ENCODE data around the gene TPM4.
"Not testable (repeated sequence)": the region's sequence is repeated elsewhere in the genome, so short reads cannot be mapped to it uniquely, and the experiment has no call there.

Gene TPM4

GRCh38 chr19:16118489-16119033 lies 42.3 kb downstream of the TPM4 start:
- peaks cover 74% of the 10 kb centered on the region for H3K36me3 ChIP-seq (ENCODE audit: control insufficient read depth, insufficient read depth, low read length)
- no peaks in the 10 kb centered on the region for H3K4me1 ChIP-seq (ENCODE audit: control insufficient read depth, insufficient read depth, low read length)
- no peak overlapping the region for H3K27ac ChIP-seq (ENCODE audit: low read depth, low read length)
- no peaks in the 10 kb centered on the region for H3K9me3 ChIP-seq (ENCODE audit: control insufficient read depth, insufficient read depth, low read depth, low read length)
- no peak overlapping the region for H3K9ac ChIP-seq (ENCODE audit: low read length)
- H3K4me3 ChIP-seq (ENCODE audit: low read depth, low read length) = no peak overlapping the region
- H3K27me3 ChIP-seq (ENCODE audit: control insufficient read depth, insufficient read depth, low read length) = no peaks in the 10 kb centered on the region

- H3K9me3 ChIP-seq (ENCODE audit: control insufficient read depth, insufficient read depth, low read depth, low read length); H3K4me1 ChIP-seq (ENCODE audit: control insufficient read depth, insufficient read depth, low read length); H3K4me3 ChIP-seq (ENCODE audit: low read depth, low read length); H3K27ac ChIP-seq (ENCODE audit: low read depth, low read length); H3K9ac ChIP-seq (ENCODE audit: low read length); H3K27me3 ChIP-seq (ENCODE audit: control insufficient read depth, insufficient read depth, low read length): not testable (repeated sequence)
- H3K36me3 ChIP-seq (ENCODE audit: control insufficient read depth, insufficient read depth, low read length) = peaks cover 77% of the 10 kb centered on the region
Measured at GRCh38 chr19:16119075-16119857, 43.0 kb downstream of the TPM4 start.

DNA sequence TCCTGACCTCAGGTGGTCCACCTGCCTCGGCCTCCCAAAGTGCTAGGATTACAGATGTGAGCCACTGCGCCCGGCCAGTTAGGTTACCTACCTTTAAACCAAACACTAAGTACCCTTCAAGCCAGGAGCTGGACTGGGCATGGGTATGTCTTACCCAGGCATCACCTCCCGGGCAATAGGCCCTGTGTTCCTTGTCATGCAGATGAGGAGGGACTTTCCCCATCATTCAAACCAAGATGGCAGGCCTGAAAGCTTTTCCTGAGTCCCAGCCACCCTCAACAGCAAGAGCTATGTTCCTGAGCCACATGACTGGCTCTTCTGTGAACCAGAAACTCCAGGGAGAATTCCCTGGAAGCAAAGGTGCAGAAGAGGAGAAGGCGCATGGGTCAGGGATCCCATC lies 44.8 kb downstream of the TPM4 start:
- Histone ChIP-seq H3K36me3 (ENCODE audit: control insufficient read depth, insufficient read depth, low read length) (peaks cover 84% of the 10 kb centered on the region), H3K9me3 (ENCODE audit: control insufficient read depth, insufficient read depth, low read depth, low read length) (no peaks in the 10 kb centered on the region)

DNA sequence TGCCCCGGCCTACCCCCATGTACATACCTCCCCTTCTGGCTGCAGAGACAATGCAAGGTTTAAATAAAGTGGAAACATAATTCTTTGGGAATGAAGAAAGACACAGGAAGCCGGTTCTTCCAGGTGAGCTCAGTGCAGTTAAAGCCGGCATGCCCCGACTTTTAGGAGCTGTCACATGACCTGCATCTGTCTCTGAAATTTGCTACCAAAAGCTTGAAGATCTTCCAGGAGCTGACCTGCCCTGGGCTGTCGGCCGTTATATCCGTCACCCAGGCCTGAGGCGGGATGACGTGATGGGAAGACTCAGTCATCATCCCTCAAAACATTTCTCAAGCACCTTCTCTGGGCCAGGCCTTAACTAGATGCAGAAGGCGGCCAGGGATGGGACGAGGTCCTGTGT lies 45.7 kb downstream of the TPM4 start:
- no peak overlapping the region for H3K4me3 ChIP-seq (ENCODE audit: low read depth, low read length)
- H3K9me3 ChIP-seq (ENCODE audit: control insufficient read depth, insufficient read depth, low read depth, low read length) = no peaks in the 10 kb centered on the region
- H3K27ac ChIP-seq (ENCODE audit: low read depth, low read length) = no peak overlapping the region
- no peaks in the 10 kb centered on the region for H3K4me1 ChIP-seq (ENCODE audit: control insufficient read depth, insufficient read depth, low read length)
- no peaks in the 10 kb centered on the region for H3K27me3 ChIP-seq (ENCODE audit: control insufficient read depth, insufficient read depth, low read length)
- peaks cover 89% of the 10 kb centered on the region for H3K36me3 ChIP-seq (ENCODE audit: control insufficient read depth, insufficient read depth, low read length)
- no peak overlapping the region for H3K9ac ChIP-seq (ENCODE audit: low read length)

More for the DNA sequence above, 44.8 kb downstream of the TPM4 start:
- no peak overlapping the region for H3K4me3 ChIP-seq (ENCODE audit: low read depth, low read length)
- no peaks in the 10 kb centered on the region for H3K4me1 ChIP-seq (ENCODE audit: control insufficient read depth, insufficient read depth, low read length)
- H3K27ac ChIP-seq (ENCODE audit: low read depth, low read length) = no peak overlapping the region
- H3K27me3 ChIP-seq (ENCODE audit: control insufficient read depth, insufficient read depth, low read length) = no peaks in the 10 kb centered on the region
- H3K9ac ChIP-seq (ENCODE audit: low read length) = no peak overlapping the region

DNA sequence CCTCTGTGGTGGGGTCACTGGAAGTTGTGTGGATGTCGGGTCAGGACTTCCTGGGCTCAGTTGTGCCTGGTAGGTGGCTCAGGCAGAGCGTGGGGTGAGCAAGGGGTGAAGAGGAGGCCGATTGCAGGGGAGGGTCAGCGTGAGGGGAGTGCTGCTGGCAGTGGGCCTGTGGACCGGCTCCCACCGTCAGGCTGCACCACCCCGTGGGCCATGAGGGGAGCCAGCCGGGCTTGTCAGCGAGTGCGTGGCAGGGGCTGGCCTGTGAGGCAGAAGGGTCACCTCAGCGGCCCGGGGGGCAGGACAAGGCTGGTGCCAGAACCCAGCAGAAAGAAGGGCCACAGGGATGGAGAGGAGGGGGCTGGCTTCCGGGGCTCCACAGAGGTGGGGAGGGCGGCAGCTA lies 48.7 kb downstream of the TPM4 start:
- Histone ChIP-seq H3K36me3 (ENCODE audit: control insufficient read depth, insufficient read depth, low read length) (peaks cover 97% of the 10 kb centered on the region), H3K4me1 (ENCODE audit: control insufficient read depth, insufficient read depth, low read length) (no peaks in the 10 kb centered on the region), H3K4me3 (ENCODE audit: low read depth, low read length) (no peak overlapping the region), H3K27ac (ENCODE audit: low read depth, low read length) (no peak overlapping the region), H3K9ac (ENCODE audit: low read length) (no peak overlapping the region), H3K9me3 (ENCODE audit: control insufficient read depth, insufficient read depth, low read depth, low read length) (no peaks in the 10 kb centered on the region), H3K27me3 (ENCODE audit: control insufficient read depth, insufficient read depth, low read length) (no peaks in the 10 kb centered on the region)

GRCh38 chr19:16125737-16126495 lies 49.6 kb downstream of the TPM4 start:
- Histone ChIP-seq H3K4me3 (ENCODE audit: low read depth, low read length) (no peak overlapping the region), H3K9ac (ENCODE audit: low read length) (no peak overlapping the region), H3K36me3 (ENCODE audit: control insufficient read depth, insufficient read depth, low read length) (peaks cover 96% of the 10 kb centered on the region), H3K27me3 (ENCODE audit: control insufficient read depth, insufficient read depth, low read length) (no peaks in the 10 kb centered on the region), H3K27ac (ENCODE audit: low read depth, low read length) (no peak overlapping the region), H3K4me1 (ENCODE audit: control insufficient read depth, insufficient read depth, low read length) (no peaks in the 10 kb centered on the region), H3K9me3 (ENCODE audit: control insufficient read depth, insufficient read depth, low read depth, low read length) (no peaks in the 10 kb centered on the region)

- H3K9me3 ChIP-seq (ENCODE audit: control insufficient read depth, insufficient read depth, low read depth, low read length) = no peaks in the 10 kb centered on the region
- H3K36me3 ChIP-seq (ENCODE audit: control insufficient read depth, insufficient read depth, low read length) = peaks cover 94% of the 10 kb centered on the region
- H3K4me3 ChIP-seq (ENCODE audit: low read depth, low read length) = no peak overlapping the region
- no peak overlapping the region for H3K27ac ChIP-seq (ENCODE audit: low read depth, low read length)
- no peaks in the 10 kb centered on the region for H3K4me1 ChIP-seq (ENCODE audit: control insufficient read depth, insufficient read depth, low read length)
- H3K9ac ChIP-seq (ENCODE audit: low read length) = no peak overlapping the region
- H3K27me3 ChIP-seq (ENCODE audit: control insufficient read depth, insufficient read depth, low read length) = no peaks in the 10 kb centered on the region
Measured at GRCh38 chr19:16127080-16127479, 50.8 kb downstream of the TPM4 start.

DNA sequence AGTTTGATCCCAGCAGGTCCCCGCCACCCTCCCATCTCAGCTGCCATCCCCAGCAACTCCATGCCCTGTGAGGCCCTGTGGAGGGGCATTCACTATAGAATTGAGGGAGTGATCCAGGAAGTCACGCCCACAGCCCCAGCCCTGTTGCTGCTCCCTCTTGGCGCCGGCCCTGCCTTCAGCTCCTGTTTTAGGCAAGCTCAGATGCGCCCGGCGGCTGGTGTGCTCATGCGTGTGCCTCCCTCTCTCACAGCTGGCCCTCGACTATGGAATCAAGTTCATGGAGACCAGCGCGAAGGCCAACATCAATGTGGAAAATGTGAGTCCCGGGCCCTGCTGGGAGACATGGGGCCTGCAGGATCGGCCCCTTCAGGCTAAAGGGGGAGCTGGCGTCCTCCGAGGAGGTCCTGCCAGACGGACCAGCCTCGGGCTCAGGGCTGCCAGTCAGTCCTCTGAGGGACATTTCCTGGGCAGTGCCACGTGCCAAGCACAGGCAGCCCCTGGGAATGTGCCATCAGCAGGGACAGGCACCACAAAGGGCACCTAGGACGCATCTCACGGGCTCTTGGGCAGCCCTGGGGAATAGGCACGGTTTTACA lies 51.6 kb downstream of the TPM4 start:
- Histone ChIP-seq H3K9me3 (ENCODE audit: control insufficient read depth, insufficient read depth, low read depth, low read length) (no peaks in the 10 kb centered on the region), H3K4me1 (ENCODE audit: control insufficient read depth, insufficient read depth, low read length) (no peaks in the 10 kb centered on the region), H3K4me3 (ENCODE audit: low read depth, low read length) (no peak overlapping the region), H3K36me3 (ENCODE audit: control insufficient read depth, insufficient read depth, low read length) (peaks cover 94% of the 10 kb centered on the region), H3K27me3 (ENCODE audit: control insufficient read depth, insufficient read depth, low read length) (no peaks in the 10 kb centered on the region), H3K27ac (ENCODE audit: low read depth, low read length) (no peak overlapping the region), H3K9ac (ENCODE audit: low read length) (no peak overlapping the region)

DNA sequence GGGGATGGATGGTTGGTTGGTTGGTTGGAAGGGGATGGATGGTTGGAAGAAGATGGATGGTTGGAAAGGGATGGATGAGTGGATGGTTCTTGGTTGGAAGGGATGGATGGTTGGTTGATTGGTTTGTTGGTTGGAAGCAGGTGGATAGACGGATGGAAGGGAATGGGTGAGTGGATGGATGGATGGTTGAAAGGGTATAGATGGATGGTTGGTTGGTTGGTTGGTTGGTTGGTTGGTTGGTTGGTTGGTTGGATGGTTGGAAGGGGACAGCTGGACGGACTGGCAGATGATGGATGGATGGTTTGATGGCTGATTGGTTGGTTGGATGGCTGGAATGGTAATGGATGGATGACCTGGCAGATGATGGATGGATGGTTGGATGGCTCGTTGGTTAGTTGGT lies 55.4 kb downstream of the TPM4 start:
- Histone ChIP-seq H3K9ac (ENCODE audit: low read length) (no peak overlapping the region), H3K4me3 (ENCODE audit: low read depth, low read length) (no peak overlapping the region), H3K27ac (ENCODE audit: low read depth, low read length) (no peak overlapping the region), H3K4me1 (ENCODE audit: control insufficient read depth, insufficient read depth, low read length) (peaks cover 2% of the 10 kb centered on the region; the same call in 1 of the 2 replicates), H3K9me3 (ENCODE audit: control insufficient read depth, insufficient read depth, low read depth, low read length) (no peaks in the 10 kb centered on the region), H3K27me3 (ENCODE audit: control insufficient read depth, insufficient read depth, low read length) (no peaks in the 10 kb centered on the region), H3K36me3 (ENCODE audit: control insufficient read depth, insufficient read depth, low read length) (peaks cover 76% of the 10 kb centered on the region)

DNA sequence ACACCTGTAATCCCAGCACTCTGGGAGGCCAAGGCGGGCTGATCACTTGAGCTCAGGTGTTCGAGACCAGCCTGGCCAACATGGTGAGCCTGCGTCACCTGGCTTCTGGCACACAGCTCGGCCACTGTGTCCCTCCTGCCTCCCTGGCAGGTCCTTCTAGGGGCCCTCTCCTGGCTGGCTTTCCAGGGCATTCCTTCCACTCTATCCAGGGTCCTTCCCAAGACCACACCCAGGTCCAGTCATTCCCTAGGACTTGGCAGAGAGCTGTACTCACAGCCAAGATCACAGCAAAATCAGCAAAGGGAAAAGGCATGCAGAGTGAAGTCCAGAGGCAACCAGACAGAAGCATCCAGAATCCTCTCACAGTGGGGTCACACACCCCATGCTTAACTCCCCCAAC lies 57.5 kb downstream of the TPM4 start:
- Histone ChIP-seq H3K9me3 (ENCODE audit: control insufficient read depth, insufficient read depth, low read depth, low read length) (no peaks in the 10 kb centered on the region), H3K27ac (ENCODE audit: low read depth, low read length) (no peak overlapping the region), H3K27me3 (ENCODE audit: control insufficient read depth, insufficient read depth, low read length) (no peaks in the 10 kb centered on the region), H3K4me1 (ENCODE audit: control insufficient read depth, insufficient read depth, low read length) (peaks cover 5% of the 10 kb centered on the region; the same call in 1 of the 2 replicates), H3K9ac (ENCODE audit: low read length) (no peak overlapping the region), H3K36me3 (ENCODE audit: control insufficient read depth, insufficient read depth, low read length) (peaks cover 54% of the 10 kb centered on the region), H3K4me3 (ENCODE audit: low read depth, low read length) (no peak overlapping the region)

DNA sequence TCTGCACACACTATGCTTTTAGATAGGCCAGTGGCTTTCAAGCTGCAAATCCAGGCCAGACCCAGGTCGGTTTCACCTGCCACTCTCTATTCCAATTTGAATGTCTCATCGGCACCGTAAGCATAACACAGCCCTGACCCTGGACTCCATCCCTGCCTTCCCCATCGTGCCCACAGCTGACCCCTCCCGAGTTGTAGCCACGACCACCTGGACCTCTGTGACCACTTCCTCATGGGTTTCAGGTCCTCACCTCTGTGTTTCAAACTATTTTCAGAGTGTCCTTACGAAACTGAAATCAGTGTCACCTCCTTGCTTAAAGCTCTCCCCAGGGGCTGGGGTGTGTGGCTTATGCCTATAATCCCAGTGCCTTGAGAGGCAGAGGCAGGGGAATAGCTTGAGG lies 58.2 kb downstream of the TPM4 start:
- Histone ChIP-seq H3K4me3 (ENCODE audit: low read depth, low read length) (no peak overlapping the region), H3K9ac (ENCODE audit: low read length) (no peak overlapping the region), H3K27ac (ENCODE audit: low read depth, low read length) (no peak overlapping the region), H3K27me3 (ENCODE audit: control insufficient read depth, insufficient read depth, low read length) (no peaks in the 10 kb centered on the region), H3K9me3 (ENCODE audit: control insufficient read depth, insufficient read depth, low read depth, low read length) (no peaks in the 10 kb centered on the region), H3K4me1 (ENCODE audit: control insufficient read depth, insufficient read depth, low read length) (peaks cover 5% of the 10 kb centered on the region; the same call in 1 of the 2 replicates), H3K36me3 (ENCODE audit: control insufficient read depth, insufficient read depth, low read length) (peaks cover 47% of the 10 kb centered on the region)
